HL-60 (cell line): Measurements from ENCODE around the gene MFAP2.

Experiments
- POLR2AphosphoS5 ChIP-seq: IDR thresholded peaks from 2 replicates; pipeline ENCODE4 v1.6.1; 2012; ENCODE audit warnings: low read depth
- TF ChIP-seq, protein P1 (sequence below): IDR thresholded peaks from one replicate; pipeline ENCODE4 v1.5.1; 2011; ENCODE audit warnings: low read length, control low read depth, inconsistent platforms; ENCODE audit not compliant: insufficient read depth

DNA sequence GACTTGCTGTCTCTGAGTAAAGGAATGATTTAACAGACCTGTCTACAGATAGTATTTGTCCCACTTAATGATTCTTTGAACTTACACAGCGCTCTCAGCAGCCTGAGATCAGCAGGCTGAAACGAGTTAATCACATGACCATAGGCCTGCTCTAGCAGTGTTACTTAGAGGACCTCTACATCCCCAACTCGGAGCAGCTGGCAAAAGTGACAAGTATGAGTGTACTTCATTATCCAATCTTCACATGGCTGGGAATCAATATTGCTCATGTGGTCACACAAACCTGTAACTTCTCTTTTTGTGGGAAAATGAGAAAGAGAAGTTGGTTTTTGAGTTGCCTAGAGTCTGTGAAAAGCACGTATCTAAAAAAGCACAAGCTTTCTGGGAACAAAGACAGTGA lies 42.7 kb upstream of the MFAP2 start:
- TF ChIP-seq POLR2AphosphoS5 = peak; percentile 13; the same call in 1 of the 2 replicates
- TF ChIP-seq, protein P1, sequence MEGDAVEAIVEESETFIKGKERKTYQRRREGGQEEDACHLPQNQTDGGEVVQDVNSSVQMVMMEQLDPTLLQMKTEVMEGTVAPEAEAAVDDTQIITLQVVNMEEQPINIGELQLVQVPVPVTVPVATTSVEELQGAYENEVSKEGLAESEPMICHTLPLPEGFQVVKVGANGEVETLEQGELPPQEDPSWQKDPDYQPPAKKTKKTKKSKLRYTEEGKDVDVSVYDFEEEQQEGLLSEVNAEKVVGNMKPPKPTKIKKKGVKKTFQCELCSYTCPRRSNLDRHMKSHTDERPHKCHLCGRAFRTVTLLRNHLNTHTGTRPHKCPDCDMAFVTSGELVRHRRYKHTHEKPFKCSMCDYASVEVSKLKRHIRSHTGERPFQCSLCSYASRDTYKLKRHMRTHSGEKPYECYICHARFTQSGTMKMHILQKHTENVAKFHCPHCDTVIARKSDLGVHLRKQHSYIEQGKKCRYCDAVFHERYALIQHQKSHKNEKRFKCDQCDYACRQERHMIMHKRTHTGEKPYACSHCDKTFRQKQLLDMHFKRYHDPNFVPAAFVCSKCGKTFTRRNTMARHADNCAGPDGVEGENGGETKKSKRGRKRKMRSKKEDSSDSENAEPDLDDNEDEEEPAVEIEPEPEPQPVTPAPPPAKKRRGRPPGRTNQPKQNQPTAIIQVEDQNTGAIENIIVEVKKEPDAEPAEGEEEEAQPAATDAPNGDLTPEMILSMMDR = no peak
